OCI-LY3 (cell line): ENCODE data around the gene CRYGN.

ENCODE experiments used
- H2AFZ ChIP-seq: fragments of 200-600, 300-600 bp; shearing (Covaris generic); 2 replicates; pipeline ENCODE4 v1.6.0; 2014; ENCODE audit warnings: antibody characterized with exemption, low read depth, low read length
- H3K27ac ChIP-seq: fragments of 200-600, 300-600 bp; sonication (generic); 2 replicates; pipeline ENCODE4 v1.5.1; 2014; ENCODE audit warnings: mild to moderate bottlenecking, low read length, moderate library complexity, mixed read lengths
- H3K27me3 ChIP-seq: fragments of 200-600, 300-600 bp; sonication (generic); 2 replicates; pipeline ENCODE4 v1.6.1; 2014; ENCODE audit warnings: low read depth, low read length, mixed read lengths
- H3K36me3 ChIP-seq: fragments of 200-600, 300-600 bp; sonication (generic); replicated peaks from 2 replicates; pipeline ENCODE3; 2014; ENCODE audit warnings: low read depth, low read length, mixed read lengths
- H3K4me1 ChIP-seq: fragments of 300-600, 200-600 bp; sonication (generic); 2 replicates; pipeline ENCODE4 v1.6.1; 2014; ENCODE audit warnings: low read length, mixed read lengths
- H3K4me2 ChIP-seq: fragments of 200-600, 300-600 bp; sonication (generic); 2 replicates; pipeline ENCODE4 v1.6.1; 2014; ENCODE audit warnings: low read length, mixed read lengths
- H3K4me3 ChIP-seq: fragments of 300-600, 200-600 bp; sonication (generic); 2 replicates; pipeline ENCODE4 v1.5.1; 2014; ENCODE audit warnings: antibody characterized with exemption, mild to moderate bottlenecking, low read length, moderate library complexity
- H3K79me2 ChIP-seq: fragments of 300-600, 200-600 bp; shearing (Covaris generic); 2 replicates; pipeline ENCODE4 v1.6.1; 2014; ENCODE audit warnings: mild to moderate bottlenecking, low read length, mixed read lengths
- H3K9ac ChIP-seq: fragments of 300-600, 200-600 bp; shearing (Covaris generic); 2 replicates; pipeline ENCODE4 v1.6.0; 2014; ENCODE audit warnings: mild to moderate bottlenecking, low read length, moderate library complexity
- H3K9me3 ChIP-seq: fragments of 200-600, 300-600 bp; shearing (Covaris generic); 2 replicates; pipeline ENCODE4 v1.6.1; 2014; ENCODE audit warnings: low read length, mixed read lengths; ENCODE audit not compliant: insufficient read depth
- H4K20me1 ChIP-seq: fragments of 200-600, 300-600 bp; sonication (generic); 2 replicates; pipeline ENCODE4 v1.6.1; 2016; ENCODE audit warnings: low read length, mixed read lengths; ENCODE audit not compliant: insufficient read depth
- CTCF ChIP-seq: fragments of 200-600, 300-600 bp; sonication (generic); IDR thresholded peaks from 2 replicates; pipeline ENCODE4 v1.5.1; 2014; ENCODE audit warnings: antibody characterized with exemption, low read length, low read depth
- EZH2phosphoT487 ChIP-seq: fragments of 200-600 bp; shearing (Covaris generic); IDR thresholded peaks from 2 replicates; pipeline ENCODE4 v1.6.1; 2018; ENCODE audit warnings: antibody characterized with exemption, mixed run types, low read depth

The CRYGN gene

GRCh38 chr7:151431768-151432311 is 8.1 kb downstream of the CRYGN start:
- TF ChIP-seq EZH2phosphoT487 (no peak), CTCF (no peak)
- Histone ChIP-seq H3K27ac (no peak overlapping the region), H3K27me3 (peaks cover 10% of the 10 kb centered on the region)

GRCh38 chr7:151431281-151431767 is 8.6 kb downstream of the CRYGN start:
- TF ChIP-seq CTCF = no peak
- no peak for TF ChIP-seq EZH2phosphoT487
- Histone ChIP-seq H3K27me3 (peaks cover 13% of the 10 kb centered on the region), H3K9me3 (no peaks in the 10 kb centered on the region), H3K9ac (no peak overlapping the region), H3K79me2 (no peaks in the 10 kb centered on the region), H3K27ac (no peak overlapping the region), H3K4me2 (no peak overlapping the region), H3K36me3 (no peaks in the 10 kb centered on the region), H3K4me1 (peaks cover 7% of the 10 kb centered on the region; the same call in 1 of the 2 replicates), H2AFZ (no peak overlapping the region), H4K20me1 (no peaks in the 10 kb centered on the region), H3K4me3 (no peak overlapping the region)

More at GRCh38 chr7:151431768-151432311, 8.1 kb downstream of the CRYGN start:
- H3K4me2 ChIP-seq = no peak overlapping the region
- H3K9ac ChIP-seq = no peak overlapping the region
- no peaks in the 10 kb centered on the region for H3K9me3 ChIP-seq
- H4K20me1 ChIP-seq = no peaks in the 10 kb centered on the region
- peaks cover 7% of the 10 kb centered on the region; the same call in 1 of the 2 replicates for H3K4me1 ChIP-seq
- H3K79me2 ChIP-seq = no peaks in the 10 kb centered on the region
- H2AFZ ChIP-seq = no peak overlapping the region
- no peak overlapping the region for H3K4me3 ChIP-seq
- no peaks in the 10 kb centered on the region for H3K36me3 ChIP-seq

GRCh38 chr7:151430391-151431205 is 9.3 kb downstream of the CRYGN start:
- Histone ChIP-seq H3K27ac (no peak overlapping the region), H3K4me2 (no peak overlapping the region), H3K4me3 (no peak overlapping the region), H3K27me3 (peaks cover 20% of the 10 kb centered on the region), H3K4me1 (peaks cover 7% of the 10 kb centered on the region; the same call in 1 of the 2 replicates), H2AFZ (no peak overlapping the region), H3K9ac (no peak overlapping the region), H4K20me1 (no peaks in the 10 kb centered on the region), H3K79me2 (no peaks in the 10 kb centered on the region), H3K36me3 (no peaks in the 10 kb centered on the region), H3K9me3 (no peaks in the 10 kb centered on the region)
- no peak for TF ChIP-seq EZH2phosphoT487
- TF ChIP-seq CTCF = no peak

- Histone ChIP-seq H3K27ac (no peak overlapping the region), H4K20me1 (no peaks in the 10 kb centered on the region), H3K9me3 (no peaks in the 10 kb centered on the region), H3K9ac (no peak overlapping the region), H3K27me3 (peaks cover 28% of the 10 kb centered on the region), H3K4me3 (no peak overlapping the region), H3K4me2 (no peak overlapping the region), H3K36me3 (no peaks in the 10 kb centered on the region), H3K79me2 (no peaks in the 10 kb centered on the region), H3K4me1 (peaks cover 7% of the 10 kb centered on the region; the same call in 1 of the 2 replicates), H2AFZ (no peak overlapping the region)
- TF ChIP-seq EZH2phosphoT487 = no peak
- TF ChIP-seq CTCF = no peak
Observed at GRCh38 chr7:151429560-151430331, 10.2 kb downstream of the CRYGN start.
